ENCODE measurements around the gene LRMDA. TPM values are rescaled to one million over a fixed set of nuclear protein-coding genes. Genes with fewer than 3 reads are reported as not detected.

Gene LRMDA
- total RNA-seq, 1 donor from 2014 or later: not detected

DNA sequence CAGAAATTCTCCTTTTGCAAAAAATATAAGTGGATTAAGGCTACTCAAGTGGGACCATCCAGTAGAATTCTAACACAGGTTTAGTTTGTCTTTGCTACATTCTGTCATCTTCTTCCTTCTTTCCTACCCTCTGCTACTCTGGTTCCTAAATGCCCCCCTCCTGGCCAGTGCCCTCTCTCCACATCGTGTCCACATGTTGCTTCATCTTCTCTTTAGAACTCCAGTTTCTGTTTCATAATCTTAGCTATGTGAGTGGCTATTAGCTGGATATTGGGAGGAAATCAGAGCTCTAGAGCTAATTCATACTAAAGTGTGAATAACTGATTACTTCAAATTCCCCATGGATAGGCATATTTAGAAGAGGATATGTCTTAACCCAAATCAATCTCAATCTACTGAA, 528.5 kb downstream of the LRMDA start:
- H3K4me3 Mint-ChIP-seq: no peak overlapping the region
- H3K27me3 Mint-ChIP-seq: no peaks in the 10 kb centered on the region
- POLR2A ChIA-PET: no interaction called here
- H3K36me3 Mint-ChIP-seq (ENCODE audit: low read depth): no peaks in the 10 kb centered on the region
- CTCF ChIA-PET: no interaction called here
- H3K27ac Mint-ChIP-seq: no peak overlapping the region
- DNase-seq: no peak
- TF ChIP-seq, protein P1, sequence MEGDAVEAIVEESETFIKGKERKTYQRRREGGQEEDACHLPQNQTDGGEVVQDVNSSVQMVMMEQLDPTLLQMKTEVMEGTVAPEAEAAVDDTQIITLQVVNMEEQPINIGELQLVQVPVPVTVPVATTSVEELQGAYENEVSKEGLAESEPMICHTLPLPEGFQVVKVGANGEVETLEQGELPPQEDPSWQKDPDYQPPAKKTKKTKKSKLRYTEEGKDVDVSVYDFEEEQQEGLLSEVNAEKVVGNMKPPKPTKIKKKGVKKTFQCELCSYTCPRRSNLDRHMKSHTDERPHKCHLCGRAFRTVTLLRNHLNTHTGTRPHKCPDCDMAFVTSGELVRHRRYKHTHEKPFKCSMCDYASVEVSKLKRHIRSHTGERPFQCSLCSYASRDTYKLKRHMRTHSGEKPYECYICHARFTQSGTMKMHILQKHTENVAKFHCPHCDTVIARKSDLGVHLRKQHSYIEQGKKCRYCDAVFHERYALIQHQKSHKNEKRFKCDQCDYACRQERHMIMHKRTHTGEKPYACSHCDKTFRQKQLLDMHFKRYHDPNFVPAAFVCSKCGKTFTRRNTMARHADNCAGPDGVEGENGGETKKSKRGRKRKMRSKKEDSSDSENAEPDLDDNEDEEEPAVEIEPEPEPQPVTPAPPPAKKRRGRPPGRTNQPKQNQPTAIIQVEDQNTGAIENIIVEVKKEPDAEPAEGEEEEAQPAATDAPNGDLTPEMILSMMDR (IDR thresholded peaks at IDR 0.05): no peak
- no peak for ATAC-seq (ENCODE audit: low read depth)
- H3K9me3 Mint-ChIP-seq: no peaks in the 10 kb centered on the region
- H3K4me1 Mint-ChIP-seq: no peaks in the 10 kb centered on the region
- intact Hi-C loops (cut with micrococcal nuclease): no loop called here

DNA sequence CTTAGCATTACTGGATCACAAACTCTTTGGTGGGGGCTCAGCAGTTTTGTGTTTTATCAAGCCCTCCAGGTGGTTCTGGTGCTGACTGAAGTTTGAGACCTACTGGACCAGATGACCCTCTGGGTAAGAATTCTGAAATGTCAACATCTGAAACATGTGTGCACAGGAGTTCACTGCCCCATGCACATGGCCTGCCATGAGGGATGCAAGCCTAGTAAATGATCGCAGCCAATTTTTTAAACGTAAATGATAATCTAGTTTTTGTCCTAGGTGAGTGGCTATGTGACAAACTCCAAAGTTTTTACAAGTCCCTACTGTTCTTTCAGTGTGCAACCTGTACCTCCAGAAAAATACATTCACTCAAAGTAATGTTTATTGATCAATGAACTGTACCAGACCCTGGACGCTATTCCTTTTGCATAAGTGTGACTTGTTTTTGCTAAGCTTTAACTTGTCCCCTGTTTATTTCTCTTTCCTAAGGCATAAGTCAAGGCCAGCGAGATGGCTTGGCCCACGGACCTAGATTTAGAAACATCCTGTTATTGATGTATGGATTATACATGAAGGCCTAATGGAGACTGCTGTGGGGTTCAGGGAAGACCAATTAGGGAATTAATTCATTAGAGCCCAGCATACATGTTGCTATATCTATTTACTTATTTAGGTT, 531.1 kb downstream of the LRMDA start:
- ChIA-PET CTCF (no interaction called here), POLR2A (no interaction called here)
- no peak for DNase-seq
- Mint-ChIP-seq H3K27ac (no peak overlapping the region), H3K4me1 (no peaks in the 10 kb centered on the region), H3K9me3 (no peaks in the 10 kb centered on the region), H3K27me3 (no peaks in the 10 kb centered on the region), H3K36me3 (ENCODE audit: low read depth) (no peaks in the 10 kb centered on the region), H3K4me3 (no peak overlapping the region)
- ATAC-seq (ENCODE audit: low read depth): no peak
- intact Hi-C loops (cut with micrococcal nuclease): no loop called here
- TF ChIP-seq, protein P1 (IDR thresholded peaks at IDR 0.05): no peak

DNA sequence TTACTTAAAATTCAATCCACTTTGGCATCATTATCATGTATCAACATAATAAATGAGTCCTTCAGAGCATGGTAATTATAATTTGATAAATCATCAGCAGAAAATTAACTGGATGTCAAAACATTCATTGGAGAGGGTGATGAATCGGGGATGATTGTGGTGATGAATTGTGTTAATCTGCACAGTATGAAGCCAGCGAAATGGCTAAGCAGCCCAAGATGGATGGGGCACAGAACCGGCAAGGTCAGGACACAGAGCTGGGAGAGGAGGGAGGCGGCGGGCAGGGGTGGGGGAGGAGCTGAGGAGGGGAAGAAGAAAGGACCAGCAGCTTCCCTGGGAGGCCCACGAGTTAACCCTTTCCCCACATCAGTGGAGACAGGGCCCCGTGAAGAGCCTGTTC, 536.1 kb downstream of the LRMDA start:
- TF ChIP-seq, protein P1 (IDR thresholded peaks at IDR 0.05): no peak
- POLR2A ChIA-PET: no interaction called here
- no peaks in the 10 kb centered on the region for H3K9me3 Mint-ChIP-seq
- no peak for ATAC-seq (ENCODE audit: low read depth)
- no peaks in the 10 kb centered on the region for H3K27me3 Mint-ChIP-seq
- H3K36me3 Mint-ChIP-seq (ENCODE audit: low read depth): no peaks in the 10 kb centered on the region
- intact Hi-C loops (cut with micrococcal nuclease): no loop called here
- H3K27ac Mint-ChIP-seq: no peak overlapping the region
- no peaks in the 10 kb centered on the region for H3K4me1 Mint-ChIP-seq
- no peak overlapping the region for H3K4me3 Mint-ChIP-seq
- CTCF ChIA-PET: no interaction called here
- no peak for DNase-seq

DNA sequence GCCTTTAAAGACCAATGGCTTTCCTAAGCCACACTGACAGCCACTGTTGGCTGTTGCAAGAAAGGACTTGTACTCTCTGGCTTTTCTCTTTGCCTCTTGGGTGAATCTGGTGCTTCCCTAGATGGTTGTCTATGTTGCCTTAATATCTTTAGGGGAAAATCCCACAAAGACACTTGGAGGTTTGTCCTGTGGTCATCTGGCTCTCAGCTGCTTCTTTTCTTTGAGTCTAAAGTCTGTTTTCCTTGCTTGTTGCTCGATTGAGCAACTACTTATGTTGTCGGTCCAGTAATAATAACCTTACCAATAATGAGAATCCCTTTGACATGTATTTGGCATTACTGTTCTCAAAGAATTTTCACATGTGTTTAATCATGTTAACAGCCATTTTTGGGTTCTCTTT, 537.6 kb downstream of the LRMDA start:
- H3K4me1 Mint-ChIP-seq: no peaks in the 10 kb centered on the region
- no peak overlapping the region for H3K4me3 Mint-ChIP-seq
- ATAC-seq (ENCODE audit: low read depth): no peak
- intact Hi-C loops (cut with micrococcal nuclease): no loop called here
- H3K27ac Mint-ChIP-seq: no peak overlapping the region
- CTCF ChIA-PET: no interaction called here
- TF ChIP-seq, protein P1 (IDR thresholded peaks at IDR 0.05): no peak
- DNase-seq: no peak
- no peaks in the 10 kb centered on the region for H3K9me3 Mint-ChIP-seq
- no peaks in the 10 kb centered on the region for H3K27me3 Mint-ChIP-seq
- POLR2A ChIA-PET: no interaction called here
- H3K36me3 Mint-ChIP-seq (ENCODE audit: low read depth): no peaks in the 10 kb centered on the region

DNA sequence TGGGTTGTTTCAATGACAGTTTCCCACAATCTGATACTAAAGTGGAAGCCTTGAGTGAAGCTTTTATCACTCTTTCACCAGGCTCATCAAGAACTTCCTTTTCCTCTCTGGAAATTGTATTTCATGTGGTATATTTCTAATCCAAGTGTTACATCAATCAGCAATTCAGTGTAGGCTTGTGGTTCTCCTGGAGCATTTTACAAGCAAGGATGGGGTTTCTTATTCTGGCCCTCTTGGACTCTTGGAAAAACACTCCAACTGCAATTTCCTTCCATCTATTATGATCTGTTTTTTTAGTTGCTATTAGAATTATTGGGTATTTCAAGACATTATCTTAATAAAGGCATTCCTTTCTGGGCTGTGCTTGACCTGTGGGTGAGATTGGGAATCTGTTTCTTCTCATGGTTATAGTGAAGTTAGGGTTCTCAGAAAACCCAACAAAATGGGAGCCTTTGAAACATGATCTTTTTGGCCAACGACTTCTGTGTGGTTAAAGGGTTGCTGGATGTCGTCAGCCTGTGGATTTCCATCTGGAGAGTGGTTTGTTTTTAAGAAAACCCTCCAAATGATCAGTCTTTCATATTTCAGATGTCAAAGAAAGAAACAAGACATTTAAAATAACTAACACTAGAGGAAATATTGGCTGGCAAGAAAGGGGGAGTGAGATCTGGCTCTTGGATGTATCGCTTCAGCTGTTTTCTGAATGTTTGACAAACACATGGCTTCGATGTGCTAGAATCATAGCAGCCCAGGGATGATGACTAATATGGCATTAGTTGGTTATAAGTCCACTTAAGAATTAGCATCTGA, 540.2 kb downstream of the LRMDA start:
- intact Hi-C loops (cut with micrococcal nuclease): no loop called here
- TF ChIP-seq, protein P1 (IDR thresholded peaks at IDR 0.05): no peak
- no peak for DNase-seq
- CTCF ChIA-PET: no interaction called here
- H3K4me1 Mint-ChIP-seq: no peaks in the 10 kb centered on the region
- no peak for ATAC-seq (ENCODE audit: low read depth)
- H3K4me3 Mint-ChIP-seq: no peak overlapping the region
- no peaks in the 10 kb centered on the region for H3K27me3 Mint-ChIP-seq
- H3K9me3 Mint-ChIP-seq: no peaks in the 10 kb centered on the region
- no peak overlapping the region for H3K27ac Mint-ChIP-seq
- POLR2A ChIA-PET: no interaction called here
- H3K36me3 Mint-ChIP-seq (ENCODE audit: low read depth): no peaks in the 10 kb centered on the region

All from activated B cell treated with CpG ODN at 0.5 μM for 24 hours (primary cell).